Measurements from ENCODE around the gene MMP24. TPM values are rescaled to one million over a fixed set of nuclear protein-coding genes. Genes with fewer than 3 reads are reported as not detected.
A peak's percentile ranks its signal among the peaks of the same experiment; 100 is the strongest.
"Not testable (repeated sequence)": the region's sequence is repeated elsewhere in the genome, so short reads cannot be mapped to it uniquely, and the experiment has no call there.

Gene MMP24
- total RNA-seq, 2 donors from 2014 or later: 0.52 to 0.88 TPM

DNA sequence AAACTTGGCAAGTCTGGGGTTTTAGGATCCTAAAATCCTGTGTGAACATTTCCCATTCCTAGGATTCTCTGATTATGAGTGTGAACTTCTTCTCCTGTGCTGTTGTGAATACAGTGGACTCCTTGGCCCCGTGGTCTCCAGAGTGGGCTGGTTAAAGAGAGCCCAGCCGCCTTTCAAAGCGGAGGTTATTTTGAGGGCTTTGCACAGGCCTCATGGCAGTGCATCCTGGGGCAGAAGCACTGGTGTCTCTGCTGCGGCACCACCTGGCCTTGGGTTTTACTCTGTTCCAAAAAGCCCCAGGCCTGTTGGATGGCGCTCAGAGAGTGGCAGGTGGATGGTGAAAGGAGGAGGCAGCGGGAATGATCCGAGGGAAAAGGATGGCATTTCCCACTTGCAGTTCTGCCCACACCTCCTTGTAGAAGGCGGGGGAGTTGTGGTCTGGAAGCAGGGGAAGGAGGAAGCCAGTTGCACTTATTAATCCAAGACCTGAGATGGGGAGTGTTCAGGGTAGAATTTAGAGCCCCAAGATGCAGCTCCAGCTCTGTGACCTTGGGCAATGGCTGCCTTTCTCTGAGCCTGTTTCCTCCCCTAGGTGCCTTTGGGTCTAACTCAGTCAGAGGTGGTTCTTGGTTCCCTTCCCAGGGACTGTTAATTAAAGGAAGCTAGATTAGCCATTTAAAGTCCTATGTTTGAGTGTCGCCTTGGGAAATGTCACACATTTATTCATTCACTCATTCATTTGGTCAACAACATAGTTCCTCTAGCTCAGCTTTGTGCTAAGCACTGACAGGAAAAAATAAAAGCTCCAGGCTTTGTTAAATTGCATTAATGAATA is 22.4 kb downstream of the MMP24 start:
- peak; percentile 14 for DNase-seq (ENCODE audit: low spot score)
- intact Hi-C loops (cut with DNase I): loop anchor here in 1 of 2 donors (5.0 kb wide), 1 partner anchor 1212 kb away; no protein-coding TSS in a partner anchor

DNA sequence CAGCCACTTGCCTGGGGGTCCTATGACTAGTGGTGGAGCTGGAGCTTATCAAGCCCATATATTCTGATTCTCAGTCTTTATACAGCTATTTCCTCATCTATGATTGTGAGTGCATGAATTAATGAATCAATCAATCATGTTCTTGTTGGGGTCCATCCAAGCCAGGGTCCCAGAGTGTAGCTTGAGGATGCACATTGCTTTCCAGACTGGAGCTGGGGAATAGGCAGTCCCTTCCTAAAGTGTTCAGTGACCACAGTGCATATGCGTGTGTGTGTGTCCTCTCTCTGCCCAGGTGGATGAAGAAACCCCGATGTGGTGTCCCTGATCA is 25.1 kb downstream of the MMP24 start:
- intact Hi-C loops (cut with DNase I): no loop called here
- no peak for DNase-seq (ENCODE audit: low spot score)

GRCh38 chr20:35252037-35252461 is 25.6 kb downstream of the MMP24 start:
- no peak for DNase-seq (ENCODE audit: low spot score)
- intact Hi-C loops (cut with DNase I): no loop called here

GRCh38 chr20:35252598-35252997 is 26.1 kb downstream of the MMP24 start:
- peak; percentile 17 for DNase-seq (ENCODE audit: low spot score)
- intact Hi-C loops (cut with DNase I): not testable (repeated sequence)

DNA sequence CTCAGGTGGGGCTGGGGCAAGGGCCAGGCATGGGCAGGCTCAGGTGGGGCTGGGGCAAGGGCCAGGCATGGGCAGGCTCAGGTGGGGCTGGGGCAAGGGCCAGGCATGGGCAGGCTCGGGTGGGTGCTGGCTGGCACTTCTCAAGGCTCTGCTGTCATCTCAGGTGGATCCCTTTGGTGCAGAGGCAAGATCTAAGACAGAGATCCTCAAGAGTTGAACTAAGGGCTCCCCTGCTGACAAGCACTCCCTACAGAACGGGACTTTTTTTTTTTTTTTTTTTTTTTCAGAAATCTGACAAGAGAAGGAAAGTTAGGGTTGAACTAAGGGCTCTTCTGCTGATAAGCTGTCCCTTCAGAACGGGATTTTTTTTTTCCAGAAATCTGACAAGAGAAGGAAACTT is 26.5 kb downstream of the MMP24 start:
- DNase-seq (ENCODE audit: low spot score): peak; percentile 32
- intact Hi-C loops (cut with DNase I): no loop called here

DNA sequence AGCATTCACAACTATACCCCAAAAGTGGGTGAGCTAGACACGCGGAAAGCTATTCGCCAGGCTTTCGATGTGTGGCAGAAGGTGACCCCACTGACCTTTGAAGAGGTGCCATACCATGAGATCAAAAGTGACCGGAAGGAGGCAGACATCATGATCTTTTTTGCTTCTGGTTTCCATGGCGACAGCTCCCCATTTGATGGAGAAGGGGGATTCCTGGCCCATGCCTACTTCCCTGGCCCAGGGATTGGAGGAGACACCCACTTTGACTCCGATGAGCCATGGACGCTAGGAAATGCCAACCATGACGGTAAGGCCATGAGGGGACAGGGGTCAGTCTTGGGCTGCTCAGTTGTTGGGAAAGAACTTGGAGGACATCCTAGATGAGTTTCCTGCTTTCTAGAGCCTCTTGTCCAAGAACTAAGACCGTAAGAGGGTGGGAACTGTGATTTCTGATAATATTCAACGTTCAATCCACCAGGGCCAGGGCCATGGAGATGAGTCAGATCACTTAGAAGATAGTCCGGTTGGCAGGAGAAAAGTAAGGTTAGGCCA is 28.0 kb downstream of the MMP24 start:
- DNase-seq (ENCODE audit: low spot score): peak; percentile 83
- intact Hi-C loops (cut with DNase I): no loop called here

- no peak for DNase-seq (ENCODE audit: low spot score)
- intact Hi-C loops (cut with DNase I): no loop called here
Observed at GRCh38 chr20:35257175-35257909, 30.9 kb downstream of the MMP24 start.

DNA sequence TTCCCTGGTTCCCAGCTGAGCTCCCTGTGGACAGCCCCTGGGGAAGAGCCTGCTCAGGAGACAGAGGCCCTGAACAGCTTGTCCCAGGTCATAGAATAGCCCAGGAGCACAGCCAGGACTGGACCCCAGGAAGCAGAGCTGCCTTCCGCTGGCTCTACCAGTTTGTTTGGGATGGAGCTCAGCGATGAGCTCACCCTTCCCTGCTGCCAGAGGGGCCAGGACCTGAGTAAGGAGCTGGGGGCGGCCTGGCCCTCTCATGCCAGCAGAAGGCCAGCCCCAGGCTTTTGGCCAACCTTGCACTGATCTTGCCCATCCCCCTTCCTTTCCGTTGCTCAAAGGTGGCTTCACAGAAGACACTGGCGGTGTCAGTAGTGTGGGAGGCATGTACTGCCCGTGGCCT is 33.9 kb downstream of the MMP24 start:
- intact Hi-C loops (cut with DNase I): loop anchor here in 1 of 2 donors (1.0 kb wide), 1 partner anchor 29 kb away; no protein-coding TSS in a partner anchor
- DNase-seq (ENCODE audit: low spot score): no peak

GRCh38 chr20:35262321-35262720 is 35.8 kb downstream of the MMP24 start:
- intact Hi-C loops (cut with DNase I); DNase-seq (ENCODE audit: low spot score): not testable (repeated sequence)

DNA sequence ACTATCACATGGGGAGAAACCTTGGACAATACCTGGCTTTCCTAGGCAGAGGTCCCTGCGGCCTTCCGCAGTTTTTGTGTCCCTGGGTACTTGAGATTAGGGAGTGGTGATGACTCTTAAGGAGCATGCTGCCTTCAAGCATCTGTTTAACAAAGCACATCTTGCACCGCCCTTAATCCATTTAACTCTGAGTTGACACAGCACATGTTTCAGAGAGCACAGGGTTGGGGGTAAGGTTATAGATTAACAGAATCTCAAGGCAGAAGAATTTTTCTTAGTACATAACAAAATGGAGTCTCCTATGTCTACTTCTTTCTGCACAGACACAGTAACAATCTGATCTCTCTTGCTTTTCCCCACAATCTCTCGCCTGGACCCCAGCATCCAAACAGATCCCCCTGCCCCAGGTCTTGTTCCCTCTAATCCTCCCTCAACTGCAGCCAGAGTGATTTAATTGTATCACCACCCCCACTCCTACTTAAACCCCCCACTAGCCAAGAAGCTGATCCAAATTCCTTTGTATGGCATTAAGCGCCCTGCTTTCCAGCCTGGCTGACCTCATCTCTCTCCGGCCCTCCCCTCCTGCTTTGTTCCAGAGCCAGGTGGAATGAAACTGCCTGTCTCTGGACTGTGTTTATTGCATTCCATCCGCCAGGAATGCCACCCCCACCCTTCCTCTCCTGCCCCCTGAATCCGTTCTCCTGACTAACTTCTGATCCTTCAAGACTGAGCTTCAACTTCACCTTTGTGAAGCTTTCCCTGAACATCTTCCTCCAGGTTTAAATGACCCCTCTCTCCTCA is 36.4 kb downstream of the MMP24 start:
- intact Hi-C loops (cut with DNase I); DNase-seq (ENCODE audit: low spot score): not testable (repeated sequence)

GRCh38 chr20:35263532-35264341 is 37.2 kb downstream of the MMP24 start:
- no peak for DNase-seq (ENCODE audit: low spot score)
- intact Hi-C loops (cut with DNase I): no loop called here

DNA sequence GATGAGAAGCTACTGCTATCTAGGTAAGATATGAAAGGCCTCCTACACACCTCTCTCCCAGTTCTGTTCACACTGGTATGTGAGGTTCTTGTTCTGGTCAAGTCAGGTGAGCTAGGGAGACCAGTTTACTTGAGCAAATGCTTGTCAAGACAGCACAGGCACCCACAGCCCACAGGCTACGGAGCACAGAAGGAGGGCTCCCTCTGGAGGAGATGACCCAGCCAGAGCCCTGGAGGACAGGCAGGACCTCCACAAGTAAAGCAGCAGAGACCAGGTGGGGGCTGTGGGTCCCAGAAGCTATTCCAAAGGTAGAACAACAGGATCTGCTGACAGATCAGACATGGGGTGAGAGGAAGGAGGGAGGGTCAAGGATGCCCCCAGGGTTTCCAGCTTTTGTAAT is 38.3 kb downstream of the MMP24 start:
- intact Hi-C loops (cut with DNase I): no loop called here
- no peak for DNase-seq (ENCODE audit: low spot score)

DNA sequence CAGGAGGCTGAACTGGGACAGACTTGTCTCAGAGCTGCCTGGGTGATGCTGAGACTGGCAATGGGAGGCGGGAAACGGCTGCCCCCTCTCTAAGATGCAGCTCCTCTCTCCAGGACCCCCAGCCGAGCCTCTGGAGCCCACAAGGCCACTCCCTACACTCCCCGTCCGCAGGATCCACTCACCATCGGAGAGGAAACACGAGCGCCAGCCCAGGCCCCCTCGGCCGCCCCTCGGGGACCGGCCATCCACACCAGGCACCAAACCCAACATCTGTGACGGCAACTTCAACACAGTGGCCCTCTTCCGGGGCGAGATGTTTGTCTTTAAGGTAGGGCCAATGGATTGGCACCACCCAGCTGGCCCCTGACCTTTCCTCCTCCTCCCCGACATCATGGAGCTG is 40.6 kb downstream of the MMP24 start:
- DNase-seq (ENCODE audit: low spot score): no peak
- intact Hi-C loops (cut with DNase I): no loop called here

DNA sequence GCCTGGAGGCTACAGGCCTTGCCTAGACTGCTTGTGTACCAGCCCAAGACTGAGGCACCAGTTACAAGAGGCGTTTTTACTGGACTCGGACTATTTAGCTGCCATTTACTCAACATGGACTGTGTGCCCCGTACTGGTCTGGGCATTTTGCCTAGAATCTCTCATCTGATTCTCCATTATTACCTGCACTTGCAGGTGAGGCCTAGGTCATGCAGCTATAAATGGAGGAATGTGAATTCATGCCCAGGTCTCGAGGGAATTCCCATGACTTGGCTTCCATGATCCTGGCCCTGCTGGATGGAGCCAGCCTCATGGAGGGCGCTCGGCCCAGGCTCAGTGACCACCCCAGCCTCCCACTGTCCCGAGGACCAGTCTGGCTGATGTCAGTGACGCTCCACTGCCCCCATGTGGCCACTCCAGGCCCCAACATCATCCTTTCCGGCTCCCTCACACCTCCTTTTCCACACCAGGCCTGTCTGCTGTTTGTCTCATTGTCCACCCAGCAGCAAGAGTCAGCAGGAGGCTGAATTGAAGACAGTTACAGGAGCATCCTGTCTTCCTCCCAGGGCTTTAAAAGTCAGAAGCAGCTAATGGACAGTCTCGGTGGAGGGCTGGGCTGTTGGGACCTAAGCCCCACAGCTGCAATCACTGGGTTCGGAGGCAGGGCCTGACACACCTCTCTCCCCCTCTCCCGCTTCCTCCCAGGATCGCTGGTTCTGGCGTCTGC is 42.7 kb downstream of the MMP24 start:
- DNase-seq (ENCODE audit: low spot score): peak; percentile 91

DNA sequence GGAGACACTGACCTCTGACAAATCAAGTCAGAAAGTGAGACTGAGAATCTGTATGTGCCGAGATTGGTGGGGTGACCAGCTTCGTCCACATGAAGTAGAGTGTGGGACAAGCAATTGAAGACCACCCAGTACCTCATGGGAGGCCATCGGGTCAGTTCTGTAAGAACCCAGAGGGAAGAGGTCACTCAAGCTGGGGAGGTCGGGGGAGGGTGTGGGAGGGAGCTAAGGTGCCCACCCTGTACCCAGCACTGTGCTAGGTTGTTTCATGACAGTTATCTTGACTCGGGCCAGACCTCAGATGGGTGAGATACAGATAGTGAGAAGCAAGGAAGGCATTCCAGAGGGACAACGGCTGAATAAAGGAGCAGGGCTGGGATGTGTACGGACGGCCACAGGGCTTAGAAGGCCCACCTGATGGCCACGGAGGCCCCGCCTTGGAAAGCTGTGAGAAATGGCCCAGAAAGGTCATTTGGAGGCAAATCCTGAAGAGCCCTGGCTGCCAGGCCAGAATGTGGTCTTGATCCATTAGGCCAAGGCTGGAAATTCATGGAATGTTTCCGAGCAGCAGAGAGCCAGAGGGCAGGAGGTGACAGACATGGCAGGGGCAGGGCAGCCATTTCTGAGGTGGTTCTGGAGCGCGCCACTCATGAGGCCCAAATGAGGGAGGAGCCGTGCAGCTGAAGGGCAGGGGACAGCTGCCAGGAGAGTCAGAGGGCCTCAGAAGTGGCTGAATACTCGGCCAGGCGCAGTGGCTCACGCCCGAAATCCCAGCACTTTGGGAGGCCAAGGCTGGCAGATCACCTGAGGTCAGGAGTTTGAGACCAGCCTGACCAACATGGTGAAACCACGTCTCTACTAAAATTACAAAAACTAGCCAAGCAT is 43.8 kb downstream of the MMP24 start:
- intact Hi-C loops (cut with DNase I): loop anchor here in 1 of 2 donors (10.0 kb wide), 1 partner anchor 175 kb away; the partner anchor contains the start of gene TRPC4AP
- DNase-seq (ENCODE audit: low spot score): no peak

More for the DNA sequence above, 42.7 kb downstream of the MMP24 start:
- intact Hi-C loops (cut with DNase I): no loop called here

GRCh38 chr20:35271073-35271882 is 44.8 kb downstream of the MMP24 start:
- intact Hi-C loops (cut with DNase I): loop anchor here in 1 of 2 donors (10.0 kb wide), 1 partner anchor 176 kb away; the partner anchor contains the start of gene TRPC4AP
- no peak for DNase-seq (ENCODE audit: low spot score)
